ENCODE results near the gene SGK1.

The SGK1 gene

DNA sequence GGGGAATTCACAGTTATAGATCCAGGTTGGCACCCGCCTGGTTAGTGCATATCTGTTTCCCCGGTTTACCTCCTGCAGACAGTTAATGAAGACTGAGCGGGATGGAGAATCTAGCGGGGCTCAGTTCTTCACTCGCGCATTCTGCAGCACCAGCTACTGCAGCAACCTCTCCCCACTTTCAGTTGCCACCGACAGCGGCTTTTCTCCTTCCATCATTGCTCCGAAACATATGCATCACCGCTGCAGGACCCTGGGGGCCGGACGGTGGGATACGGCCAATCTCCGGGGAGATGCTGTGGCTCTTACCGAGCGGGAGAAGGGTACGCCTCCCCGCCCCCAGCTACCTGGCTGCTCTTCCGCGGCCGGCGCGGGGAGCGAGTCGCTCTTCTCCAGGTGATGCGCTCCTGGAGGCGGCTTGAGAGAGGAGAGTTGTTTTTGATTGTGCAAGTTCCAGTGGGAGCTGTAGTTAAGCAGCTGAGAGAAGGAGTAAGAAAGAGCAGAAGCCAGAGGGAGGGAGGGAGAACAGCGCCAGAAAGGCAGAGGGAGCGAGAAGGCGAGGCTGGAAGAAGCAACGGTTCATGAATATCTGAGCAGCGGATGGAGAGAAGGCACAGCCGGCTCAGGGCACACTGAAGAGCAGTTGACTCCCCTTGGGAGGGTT, at the start of gene SGK1:
Gene SGK1, minus strand, starts transcription at position 642 of the 661 bp plus-strand sequence. CDS start 652 bp downstream, outside the sequence.
- DNase-seq (ENCODE audit: low read depth in 2 of 3, low spot score in 1 of 3): no peak

DNA sequence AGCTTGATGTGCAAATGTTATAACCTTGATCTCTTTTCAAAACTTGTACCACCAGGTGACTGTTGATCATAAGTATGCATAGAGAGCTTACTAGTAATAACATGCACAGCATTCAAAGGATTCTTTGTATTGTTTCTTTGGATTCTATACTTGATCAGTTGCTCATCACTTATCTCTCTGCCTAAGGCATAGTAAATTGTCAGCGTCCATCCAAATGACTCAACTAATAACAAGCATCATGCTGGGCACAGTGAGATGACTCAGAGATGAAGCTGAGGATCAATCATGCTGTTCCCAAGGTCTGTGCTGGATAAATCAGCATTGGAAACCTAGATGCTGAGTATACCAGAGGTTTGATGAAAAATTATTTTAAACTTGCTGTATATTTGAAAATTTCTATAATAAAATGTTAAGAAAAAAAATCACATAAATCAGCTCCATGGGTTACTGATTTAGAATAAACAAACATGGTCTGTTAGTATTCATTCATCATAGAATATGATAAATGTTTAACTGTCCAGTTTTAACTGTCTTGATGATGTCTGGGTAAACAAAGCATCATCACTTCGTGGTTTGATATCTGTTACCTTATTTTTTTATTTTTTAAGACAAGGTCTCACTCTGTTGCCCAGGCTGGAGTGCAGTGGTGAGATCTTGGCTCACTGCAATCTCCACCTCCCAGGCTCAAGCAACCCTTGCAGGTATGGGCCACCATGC, 45.6 kb upstream of the SGK1 start:
- no peak for DNase-seq (ENCODE audit: low read depth in 2 of 3, low spot score in 1 of 3)

DNA sequence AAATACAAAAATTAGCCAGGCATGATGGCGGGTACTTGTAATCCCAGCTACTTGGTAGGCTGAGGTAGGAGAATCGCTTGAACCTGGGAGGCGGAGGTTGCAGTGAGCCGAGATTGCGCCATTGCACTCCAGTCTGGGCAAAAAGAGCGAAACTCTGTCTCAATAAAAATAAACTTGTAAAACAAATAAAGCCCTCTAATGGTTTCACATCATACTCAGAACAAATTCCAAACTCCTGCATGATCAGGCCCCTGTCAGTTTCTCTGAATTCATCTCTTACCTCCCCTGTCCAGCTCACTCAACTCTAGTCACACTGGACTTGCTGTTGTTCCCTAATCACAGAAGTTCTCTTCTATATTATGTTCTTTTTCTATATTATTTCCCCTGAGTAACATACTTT, 43.1 kb upstream of the SGK1 start:
- no peak for DNase-seq (ENCODE audit: low read depth in 2 of 3, low spot score in 1 of 3)

DNA sequence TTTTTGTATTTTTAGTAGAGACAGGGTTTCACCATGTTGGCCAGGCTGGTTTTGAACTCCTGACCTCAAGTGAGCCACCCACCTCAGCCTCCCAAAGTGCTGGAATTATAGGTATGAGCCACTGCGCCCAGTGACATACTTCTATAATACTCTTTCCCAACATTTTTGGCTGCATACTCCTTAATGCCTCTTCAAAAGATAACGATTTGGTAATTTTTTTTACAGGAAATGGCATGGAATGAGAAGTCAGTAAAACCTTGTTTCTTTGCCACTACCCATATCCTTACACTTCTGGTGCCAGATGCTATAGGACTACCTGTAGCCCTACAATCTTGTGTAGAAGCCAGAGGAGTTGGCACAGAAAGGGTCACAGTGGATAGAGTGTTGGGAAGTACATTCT, 41.4 kb upstream of the SGK1 start:
- DNase-seq (ENCODE audit: low read depth in 2 of 3, low spot score in 1 of 3): no peak

DNA sequence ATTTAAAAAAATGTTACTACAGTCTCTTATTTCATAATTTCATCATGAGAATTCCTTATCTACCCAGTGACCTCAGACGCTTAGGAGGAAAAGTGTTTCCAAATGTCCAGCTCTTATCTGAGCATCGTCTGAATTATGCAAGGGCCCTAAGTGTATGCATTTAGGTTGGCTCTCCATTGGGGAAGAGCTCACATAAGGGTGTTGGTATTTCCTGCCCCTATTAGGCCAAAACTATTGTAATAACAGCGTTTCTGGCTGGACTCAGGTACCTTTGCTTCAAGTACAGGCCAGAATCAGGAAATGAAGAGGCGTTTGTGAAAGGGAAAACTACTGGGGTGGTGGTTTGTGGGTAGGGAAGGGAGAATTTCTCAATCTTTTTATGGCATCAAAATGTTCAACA, 40.4 kb upstream of the SGK1 start:
- no peak for DNase-seq (ENCODE audit: low read depth in 2 of 3, low spot score in 1 of 3)

DNA sequence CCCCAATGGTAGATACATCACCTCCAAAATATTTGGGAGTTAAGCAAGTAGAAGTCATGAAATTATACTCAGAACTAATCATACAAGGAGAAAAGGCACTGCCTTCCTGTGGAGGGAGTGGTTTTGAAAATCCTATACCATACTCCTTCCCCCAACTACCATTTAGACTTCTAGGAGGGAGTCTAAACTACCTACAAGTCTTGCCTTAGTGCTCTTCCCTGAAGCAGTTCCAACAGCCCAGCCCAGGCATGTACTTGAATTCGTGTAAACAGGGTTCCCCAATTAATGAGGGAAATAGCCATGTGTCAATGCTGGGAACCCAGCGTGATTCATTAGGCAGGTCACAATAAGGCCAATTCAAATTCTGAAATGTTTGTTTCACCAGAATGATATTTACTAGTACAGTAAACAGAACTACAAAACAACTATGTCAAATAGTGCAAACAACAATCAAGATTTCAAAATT, 39.1 kb upstream of the SGK1 start:
- DNase-seq (ENCODE audit: low read depth in 2 of 3, low spot score in 1 of 3): no peak

DNA sequence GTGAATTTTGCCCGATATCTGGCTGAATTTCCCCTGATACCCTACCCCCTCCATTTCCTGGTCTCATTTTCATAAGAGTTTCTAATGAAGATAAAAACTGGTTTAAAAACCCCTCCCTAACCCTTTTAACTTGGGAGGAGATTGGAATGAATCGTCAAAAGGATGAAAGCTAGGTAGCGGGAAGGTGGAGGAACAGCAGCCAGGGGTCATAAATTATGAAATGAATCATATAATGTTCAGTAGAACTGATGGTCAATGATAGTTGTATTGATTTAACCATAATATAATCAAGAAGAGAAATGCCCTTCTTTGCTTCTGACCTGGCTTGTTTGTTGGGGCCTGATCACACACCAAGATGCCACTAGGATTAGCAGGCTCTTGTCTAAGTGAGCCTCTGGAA, 38.5 kb upstream of the SGK1 start:
- no peak for DNase-seq (ENCODE audit: low read depth in 2 of 3, low spot score in 1 of 3)

DNA sequence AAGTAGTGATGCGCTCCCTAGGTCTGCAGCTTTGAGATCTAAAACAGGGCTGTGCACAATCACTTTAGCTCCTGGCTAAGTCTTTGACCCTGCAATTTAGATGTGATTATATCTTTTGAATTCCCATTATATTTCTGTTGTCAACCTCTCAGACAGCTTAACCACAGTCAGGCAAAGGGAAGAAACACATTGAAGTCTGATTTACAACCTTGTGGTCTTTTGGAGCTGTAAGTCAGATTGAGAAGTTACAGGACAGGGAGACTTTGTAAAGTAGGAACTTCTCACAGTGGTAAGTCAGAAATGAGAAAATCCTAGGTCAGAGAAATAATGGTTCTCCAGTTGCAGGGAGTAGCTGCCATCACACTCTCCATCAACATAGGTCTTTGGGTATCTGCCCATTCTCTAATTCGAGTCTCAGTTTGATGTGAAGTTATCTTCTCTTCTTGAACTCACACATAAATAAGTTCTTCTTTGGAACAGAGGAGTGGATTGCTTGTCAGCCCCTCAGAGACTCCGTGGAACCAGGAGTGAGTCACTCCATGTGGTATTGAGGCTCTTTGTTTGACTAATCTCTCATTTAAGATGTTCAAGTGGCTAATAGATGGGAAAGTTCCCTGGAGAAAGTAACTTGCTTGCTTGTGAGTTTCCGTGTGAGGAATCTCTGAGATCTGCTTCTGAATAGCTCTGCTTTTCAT, 35.0 kb upstream of the SGK1 start:
- peak; percentile 16 to 26 (median 17) for DNase-seq (ENCODE audit: low read depth in 2 of 3, low spot score in 1 of 3)

DNA sequence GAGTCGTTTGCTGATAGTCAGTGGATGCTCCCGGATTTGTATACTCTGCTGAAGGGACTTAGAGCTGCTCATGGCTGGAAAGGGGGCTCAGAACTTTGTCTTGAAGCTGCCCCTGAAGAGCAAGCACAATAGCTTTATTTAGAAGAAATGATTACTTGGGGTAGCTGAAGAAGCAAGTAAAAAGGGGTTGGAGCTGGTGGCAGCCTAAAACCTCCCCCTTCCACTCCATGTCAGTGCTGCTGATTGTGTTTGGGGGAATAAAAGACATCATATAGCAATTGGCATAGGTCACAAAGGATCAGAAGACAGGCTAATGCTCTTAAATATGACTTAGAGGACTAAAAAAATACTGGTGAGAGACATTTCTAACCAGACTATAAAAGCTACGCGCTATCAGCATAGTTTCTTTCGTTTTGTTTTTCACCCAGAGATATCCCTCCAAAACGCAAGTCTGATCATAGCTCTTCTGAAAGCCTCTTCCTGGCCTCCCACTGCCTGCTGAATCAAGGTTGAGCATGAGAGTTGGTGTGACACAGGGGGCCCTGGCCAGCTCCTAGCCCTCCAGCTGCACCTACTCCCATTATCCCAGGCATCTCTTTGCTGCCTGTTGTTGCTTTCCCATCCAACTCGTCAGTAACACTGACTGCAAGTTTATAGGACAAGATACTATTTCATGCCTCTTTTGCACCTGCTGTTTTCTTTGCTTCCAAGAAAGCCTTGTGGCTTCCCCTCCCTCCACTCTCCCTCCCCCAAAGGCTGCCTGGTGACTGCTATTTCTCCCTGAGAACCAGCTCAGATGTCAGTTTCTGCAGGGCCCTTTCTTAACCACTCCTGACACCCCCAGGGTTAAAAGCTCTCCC, 33.9 kb upstream of the SGK1 start:
- DNase-seq (ENCODE audit: low read depth in 2 of 3, low spot score in 1 of 3): no peak

DNA sequence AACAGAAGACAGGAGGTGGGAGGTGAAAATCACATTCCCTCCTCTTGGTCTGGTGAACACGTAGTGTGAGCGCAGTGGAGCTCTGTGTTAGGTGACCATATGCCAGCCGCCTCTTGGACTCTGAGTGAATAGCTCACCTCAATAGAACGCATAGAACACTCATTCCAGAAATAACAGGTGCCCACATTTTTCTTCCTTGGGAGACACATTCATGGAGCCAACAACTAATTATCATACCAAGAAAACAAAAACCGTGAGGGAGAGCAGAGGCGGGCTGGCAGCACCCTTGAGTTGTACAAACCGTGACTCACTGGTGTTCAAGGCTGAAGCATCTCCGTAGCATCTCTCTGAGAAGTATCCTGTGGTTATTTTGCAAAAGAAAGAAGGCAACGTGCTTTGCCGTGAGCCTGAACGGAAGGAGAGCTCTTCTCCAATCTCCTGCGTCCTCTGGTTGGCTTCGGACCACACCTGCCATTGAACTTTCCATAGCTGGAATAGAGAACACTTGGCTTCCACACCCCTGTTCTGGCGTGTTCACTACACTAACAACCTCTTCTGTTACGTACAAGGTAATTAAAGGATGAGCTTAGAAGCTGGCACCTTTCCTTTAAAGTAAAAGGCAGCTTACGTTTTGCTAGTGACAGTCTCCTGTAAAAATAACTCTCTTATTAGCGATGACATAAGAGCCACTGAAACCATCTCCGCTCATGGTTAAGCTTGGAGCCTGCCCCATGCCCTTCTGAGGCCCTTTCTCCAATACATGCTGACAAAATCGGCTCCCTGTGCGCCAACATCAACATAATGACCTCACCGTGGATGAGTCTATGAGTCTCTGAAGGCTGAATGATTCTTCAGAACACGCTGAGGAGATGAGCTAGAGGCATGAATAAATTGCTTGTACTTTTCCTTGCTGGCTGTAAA, 30.2 kb upstream of the SGK1 start:
- DNase-seq (ENCODE audit: low read depth in 2 of 3, low spot score in 1 of 3): no peak

DNA sequence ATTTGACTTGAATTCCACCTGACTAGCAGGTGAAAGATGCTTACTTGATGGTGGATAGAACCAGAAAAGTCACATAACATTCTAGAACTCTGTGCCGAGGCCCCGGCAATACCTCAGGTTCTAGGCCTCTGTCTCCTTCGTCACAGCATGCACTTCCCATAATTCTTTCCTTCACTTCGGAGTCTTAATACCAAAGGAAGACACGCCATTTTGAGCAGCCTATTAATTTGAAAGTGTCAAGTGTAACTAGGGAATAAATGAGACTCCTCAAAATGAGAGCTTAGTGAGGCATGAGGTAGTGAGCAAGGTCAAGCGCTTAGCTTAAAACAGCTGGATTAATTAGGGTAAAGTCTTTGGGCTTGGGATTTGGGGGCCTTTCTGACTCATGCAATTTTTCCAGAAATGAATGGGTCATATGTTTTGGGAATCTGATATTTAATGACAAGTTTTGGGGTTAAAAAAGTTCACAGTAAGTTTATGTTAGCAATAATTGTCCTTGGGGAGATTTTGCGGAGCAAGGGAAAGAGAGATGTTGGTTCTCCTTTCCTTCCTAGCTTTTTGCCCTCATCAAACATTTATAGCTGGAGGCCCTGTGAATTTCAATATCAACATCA, 29.1 kb upstream of the SGK1 start:
- no peak for DNase-seq (ENCODE audit: low read depth in 2 of 3, low spot score in 1 of 3)

DNA sequence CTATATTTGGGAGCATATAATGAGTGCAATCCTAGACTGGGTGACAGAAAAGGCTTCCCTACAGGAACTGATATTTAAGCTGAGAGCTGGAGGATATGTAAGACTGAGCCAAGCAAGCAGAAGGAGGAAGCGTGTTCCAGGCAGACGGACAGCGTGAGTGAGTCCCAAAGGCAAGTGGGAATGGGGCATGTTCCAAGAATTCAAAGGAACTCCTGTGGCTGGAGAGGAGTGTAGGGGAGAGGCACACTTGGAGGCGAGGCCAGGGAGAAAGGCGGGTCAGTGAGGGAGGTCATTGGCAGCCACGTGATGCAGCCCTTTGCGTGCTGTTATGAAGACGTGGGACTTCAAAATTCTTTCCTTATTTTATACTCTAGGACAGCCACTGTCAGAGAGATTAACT, 27.9 kb upstream of the SGK1 start:
- no peak for DNase-seq (ENCODE audit: low read depth in 2 of 3, low spot score in 1 of 3)

DNA sequence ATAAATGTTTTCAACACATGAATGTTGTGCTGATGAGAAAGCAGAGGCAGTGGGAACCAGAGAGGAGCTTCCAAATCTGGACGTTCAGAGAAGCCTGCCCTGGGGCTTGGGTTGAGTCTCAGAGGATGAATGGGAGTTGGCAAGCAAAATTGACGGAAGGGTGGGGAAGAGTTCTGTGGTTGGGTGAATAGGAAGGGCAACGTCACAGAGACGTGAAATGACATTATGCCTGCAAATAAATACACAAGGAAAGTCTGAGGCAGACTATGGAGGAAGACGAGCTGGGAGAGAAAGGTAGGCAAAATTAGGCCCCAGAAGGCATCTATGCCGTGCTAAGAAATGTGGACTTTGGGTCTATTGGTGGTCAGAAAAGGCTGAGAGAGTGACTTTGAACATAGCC, 25.2 kb upstream of the SGK1 start:
- DNase-seq (ENCODE audit: low read depth in 2 of 3, low spot score in 1 of 3): no peak

DNA sequence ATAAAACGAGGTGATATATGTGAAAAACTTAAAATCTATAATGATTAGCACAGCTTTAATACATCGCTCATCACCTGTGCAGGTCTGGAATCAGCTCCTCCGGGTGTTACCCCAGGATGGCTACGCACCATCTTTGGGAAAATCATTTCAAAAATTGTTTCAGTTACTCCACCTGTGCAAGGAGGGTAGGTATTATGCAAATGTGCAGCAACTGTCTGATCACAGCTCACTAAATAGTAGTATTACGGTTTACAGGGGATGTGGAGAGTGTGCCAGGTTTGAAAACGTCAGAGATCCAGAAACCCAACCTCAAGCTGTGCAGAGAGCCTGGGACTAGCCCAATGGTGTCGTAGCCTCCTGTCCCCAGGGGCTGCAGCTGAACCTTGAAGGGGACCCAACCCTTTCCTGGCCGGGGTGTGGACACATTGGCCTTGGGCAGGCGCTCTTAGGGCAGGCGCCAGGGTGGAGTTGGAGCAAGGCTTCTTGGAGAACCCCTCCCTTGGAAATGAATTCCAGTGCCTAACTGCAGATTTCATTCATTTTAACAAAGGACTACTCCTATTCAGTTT, 24.2 kb upstream of the SGK1 start:
- DNase-seq (ENCODE audit: low read depth in 2 of 3, low spot score in 1 of 3): no peak

DNA sequence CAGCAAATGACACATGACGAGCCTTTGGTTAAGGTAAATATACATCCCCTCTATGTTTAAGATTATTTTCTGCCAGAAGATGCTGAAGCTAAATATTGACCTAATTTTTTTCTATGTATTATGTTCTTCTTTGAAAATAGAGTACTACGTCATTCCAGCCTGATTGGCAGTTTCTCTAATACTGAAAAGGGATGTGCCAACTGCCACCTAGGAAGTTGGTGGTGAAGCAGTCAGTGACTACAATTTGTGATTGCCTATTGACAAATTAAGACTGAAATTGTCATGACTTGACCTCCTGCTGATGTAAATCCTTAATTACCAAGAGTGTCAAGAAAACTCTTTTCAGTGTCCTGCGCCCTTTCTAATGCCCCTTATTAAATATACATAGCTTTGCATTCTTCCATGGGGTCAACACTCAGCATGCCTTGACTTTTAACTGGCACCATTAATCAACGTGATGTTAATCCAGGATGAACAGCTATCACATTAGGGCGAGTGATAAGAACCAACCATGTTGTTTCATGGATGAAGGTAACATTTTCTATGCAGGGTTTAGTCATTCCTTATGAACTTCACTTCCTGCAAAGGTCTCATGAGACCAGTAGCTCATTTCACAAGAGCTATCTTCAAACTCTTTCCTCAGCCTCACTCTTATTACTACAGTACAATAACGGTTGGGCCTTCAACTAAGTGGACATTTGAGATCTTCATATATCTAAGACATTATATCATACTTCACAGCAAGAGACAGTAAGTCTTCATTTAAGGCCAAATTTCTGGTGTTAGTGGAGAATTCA, 22.5 kb upstream of the SGK1 start:
- no peak for DNase-seq (ENCODE audit: low read depth in 2 of 3, low spot score in 1 of 3)

DNA sequence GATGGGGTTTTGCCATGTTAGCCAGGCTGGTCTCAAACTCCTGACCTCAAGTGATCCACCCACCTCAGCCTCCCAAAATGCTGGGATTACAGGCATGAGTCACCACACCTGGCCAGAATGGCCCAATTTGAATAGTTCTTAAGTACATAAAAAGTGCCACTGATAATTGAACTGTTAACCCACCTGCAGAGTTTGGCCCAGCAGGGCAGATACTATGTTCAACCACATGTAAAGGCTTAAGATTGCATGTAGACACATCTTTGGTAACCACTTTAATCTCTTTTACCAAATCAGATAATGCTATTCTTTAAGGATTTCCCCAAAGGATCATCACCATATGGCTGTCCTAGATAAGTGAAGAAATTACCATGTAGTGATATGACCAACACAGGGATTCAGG, 21.3 kb upstream of the SGK1 start:
- no peak for DNase-seq (ENCODE audit: low read depth in 2 of 3, low spot score in 1 of 3)

DNA sequence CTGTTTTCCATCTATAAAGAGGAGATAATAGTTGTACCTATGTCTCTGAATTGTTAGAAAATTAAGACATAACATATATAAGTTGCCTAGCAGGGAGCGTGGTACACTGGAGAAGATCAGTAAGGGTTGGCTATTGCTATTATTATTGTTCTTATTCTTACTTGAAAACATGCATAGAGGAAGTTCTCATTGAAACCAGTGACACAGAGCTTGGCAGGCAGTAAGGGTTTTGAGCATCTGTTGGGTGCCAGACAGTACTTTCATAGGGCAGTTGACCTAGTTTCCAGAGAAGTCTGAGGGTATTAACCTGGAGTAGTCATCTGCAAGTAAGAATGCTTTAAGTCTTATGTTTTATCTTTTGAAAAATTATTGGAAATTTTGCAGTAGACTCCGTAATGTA, 13.3 kb upstream of the SGK1 start:
- DNase-seq (ENCODE audit: low read depth in 2 of 3, low spot score in 1 of 3): no peak

DNA sequence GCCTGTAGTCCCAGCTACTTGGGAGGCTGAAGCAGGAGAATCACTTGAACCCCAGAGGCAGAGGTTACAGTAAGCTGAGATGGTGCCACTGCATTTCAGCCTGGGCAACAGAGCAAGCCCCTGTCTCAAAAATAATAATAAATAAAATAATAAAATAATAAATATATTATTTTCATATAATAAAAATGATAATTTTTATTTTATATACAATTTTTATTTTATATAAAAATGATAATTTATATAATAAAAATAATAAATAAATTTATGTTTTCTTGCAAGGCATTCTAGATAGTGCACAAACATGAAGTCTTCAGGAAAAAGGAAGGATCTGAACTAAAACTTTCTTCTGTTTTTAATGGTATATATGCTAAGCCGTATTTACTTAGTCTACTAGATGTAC, 12.6 kb upstream of the SGK1 start:
- no peak for DNase-seq (ENCODE audit: low read depth in 2 of 3, low spot score in 1 of 3)

DNA sequence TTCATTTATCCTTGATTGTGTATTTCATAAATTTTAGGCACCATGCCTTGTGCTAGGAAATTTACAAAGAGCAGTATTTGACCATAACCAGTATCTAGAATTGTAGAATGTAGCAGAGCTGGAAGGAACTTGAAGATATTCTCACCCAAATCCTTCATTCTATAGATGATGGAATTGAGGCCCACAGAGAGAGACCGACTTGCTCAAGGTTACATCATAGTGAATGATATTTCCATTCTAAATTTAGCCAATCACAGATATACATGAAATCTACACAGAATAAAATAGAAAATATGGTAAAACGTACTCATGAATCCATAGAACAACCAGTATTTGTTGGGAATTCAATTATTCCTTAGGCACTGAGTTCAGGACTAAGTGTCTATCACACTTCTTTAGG, 10.9 kb upstream of the SGK1 start:
- no peak for DNase-seq (ENCODE audit: low read depth in 2 of 3, low spot score in 1 of 3)
